Heart right ventricle (tissue), 16 donors: Measurements from ENCODE around the gene CWF19L2. TPM values are rescaled to one million over a fixed set of nuclear protein-coding genes. Genes with fewer than 3 reads are reported as not detected.

Experiments used
- ATAC-seq, 8 donors: fragments of 200-7000 bp; cut with Tn5 transposase; one replicate each; pipeline ENCODE4 v1.9.1; 2020; ENCODE audit warnings: mild to moderate bottlenecking in 8 of 8, moderate library complexity in 8 of 8, moderate number of reproducible peaks in 1 of 8
- DNase-seq, 2 donors: peaks; one replicate each; pipeline ENCODE4 v3.0.0-alpha.2; 2020
- H3K27ac ChIP-seq, 10 donors: fragments of 200-600 bp; sonication (generic) in 2 of 10; one replicate each; pipeline versions ENCODE4 v1.5.0 to v1.8.0; 2020 to 2022; ENCODE audit warnings: mild to moderate bottlenecking in 3 of 10
- H3K27me3 ChIP-seq, 7 donors: fragments of 200-600 bp; one replicate each; pipeline ENCODE4 v1.8.0; 2021 to 2022; ENCODE audit warnings: mild to moderate bottlenecking in 2 of 7
- H3K36me3 ChIP-seq, 9 donors: fragments of 200-600 bp; sonication (generic) in 1 of 9; one replicate each; pipeline versions ENCODE4 v1.5.0 to v1.8.0; 2020 to 2022; ENCODE audit warnings: mild to moderate bottlenecking in 2 of 9
- H3K4me1 ChIP-seq, 9 donors: fragments of 200-600 bp; sonication (generic) in 1 of 9; one replicate each; pipeline versions ENCODE4 v1.5.0 to v1.8.0; 2020 to 2022; ENCODE audit warnings: mild to moderate bottlenecking in 4 of 9
- H3K4me3 ChIP-seq, 10 donors: fragments of 200-600 bp; sonication (generic) in 2 of 10; one replicate each; pipeline versions ENCODE4 v1.5.0 to v1.8.0; 2020 to 2022; ENCODE audit warnings: mild to moderate bottlenecking in 7 of 10, moderate library complexity in 2 of 10
- H3K9me3 ChIP-seq, 11 donors: fragments of 200-600 bp in 10 of 11; sonication (generic) in 2 of 11; one replicate each; pipeline versions ENCODE4 v1.5.0 to v1.8.0; 2013 to 2022; ENCODE audit warnings: mild to moderate bottlenecking in 2 of 11, control low read depth in 1 of 11, moderate library complexity in 1 of 11
- WGBS, 2 donors: extraction: QIAGEN DNeasy Blood & Tissue Kit; methylation state at CpG; one replicate each; pipeline ENCODE4 v1.1.7; 2013; ENCODE audit warnings: inconsistent platforms in 1 of 2; 5-methylcytosine and 5-hydroxymethylcytosine counted together
- intact Hi-C, 10 donors: fragments of 100-400 bp; cut with DNase I; formaldehyde crosslinking; loops; one replicate each; pipeline versions ENCODE4 v1.11.1 to v1.14.2; 2022
- polyA plus RNA-seq, 2 donors: library from polyadenylated mRNA; stranded (reverse); fragments of 200-250 nt; gene quantifications; one replicate each; pipeline ENCODE4 v1.2.3, GENCODE V29; 2013
- total RNA-seq, 10 donors: library from RNA; stranded (reverse); fragmentation: NEBNext Ultra II Directional in 3 of 10; extraction: Animal tissue kit (Norgen Biotek cat#: 25700) in 3 of 10; gene quantifications; one replicate each; pipeline versions ENCODE4 v1.2.1 to v1.2.4, GENCODE V29; 2021 to 2023
- TF ChIP-seq, protein P1 (sequence below), 9 donors: fragments of 200-600 bp; sonication (generic) in 2 of 9; IDR thresholded peaks; one replicate each; pipeline versions ENCODE4 v1.5.0 to v1.8.0; 2021 to 2022; ENCODE audit warnings: antibody characterized with exemption in 9 of 9, mild to moderate bottlenecking in 5 of 9, moderate library complexity in 1 of 9
- donor health status: Arrhythmogenic right ventricular cardiomyopathy.
- donor health status: ischemic (EF 13 %, LVEDD 7.1; RV severe dilation, severe dysfunction).
- donor health status: healthy with polysubstance abuse.
- donor health status: DM: no; HTN: yes; CAD: no.
- donor health status: DM: no; HTN: no; CAD: no.
- donor health status: ischemic (EF 25% LVEDD 6.9; RV normal size, moderate dysfunction).
- donor health status: ischemic (EF 25% LVEDD 5.7; RV mildly dilated, moderate dysfunction).
- donor health status: healthy.
- donor health status: DM: yes; HTN: yes; CAD: no.
- donor health status: Ischemic cardiomyopathy.
- donor health status: ischemic (EF 35%, LVEDD 5.7; RV mildly dilated, moderate dysfunction).
- donor health status: nonischemic (EF 11% LVEDD 7.7; RV severe dilation, severe dysfunction).
- donor health status: DM: yes; HTN: yes; CAD: no.
- donor health status: PGD.
- donor health status: ischemic (EF 29% LVEDD 5.4; RV normal size, mild dysfunction).
- donor health status: nonischemic (EF 23%, LVEDD 6.1; RV moderate dilation, normal function).

Gene CWF19L2
- total and polyA plus RNA-seq, 12 donors = 3.1 to 11.7 (median 8.0) TPM

DNA sequence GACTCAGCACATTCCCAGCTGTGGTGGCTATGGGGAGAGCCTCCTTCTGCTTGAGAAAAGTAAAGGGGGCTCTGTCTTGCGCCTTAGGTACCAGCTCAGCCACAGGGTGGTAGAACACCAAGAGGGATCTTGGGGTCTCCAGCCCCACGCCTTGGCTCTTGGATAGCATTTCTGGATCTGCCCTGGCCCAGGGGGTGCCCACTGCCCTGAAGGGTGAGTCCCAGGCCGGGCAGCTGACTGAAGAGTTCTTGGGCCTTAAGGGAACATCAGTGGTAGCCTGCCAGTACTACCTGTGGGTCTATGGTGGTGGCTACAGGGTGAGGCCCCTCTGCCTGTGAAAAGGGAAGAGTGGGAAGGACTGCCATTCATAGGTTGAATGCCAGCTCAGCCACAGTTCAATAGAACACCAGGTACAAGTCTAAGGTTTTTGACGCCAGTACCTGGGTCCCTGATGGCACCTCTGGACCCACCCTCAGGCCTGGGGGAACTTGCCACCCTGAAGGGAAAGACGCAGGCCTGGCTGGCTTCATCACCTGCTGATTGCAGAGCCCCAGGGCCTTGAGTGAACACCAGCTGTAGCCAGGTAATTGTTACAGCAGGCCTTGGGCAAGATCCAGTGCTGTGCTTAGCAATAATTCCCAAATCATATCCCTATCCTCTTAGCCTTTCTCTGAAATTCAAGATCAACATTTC is 3.9 kb downstream of the CWF19L2 start:
- Histone ChIP-seq H3K4me1 (peaks cover 5 to 21% (median 18%) of the 10 kb centered on the region in 9 donors), H3K27me3 (no peaks in the 10 kb centered on the region), H3K9me3 (no peaks in the 10 kb centered on the region), H3K36me3 (peaks cover 0 to 51% (median 15%) of the 10 kb centered on the region in 9 donors), H3K27ac (no peak overlapping the region), H3K4me3 (no peak overlapping the region)
- no peak for ATAC-seq
- 93 to 95% methylated on average over 5 of the region's 5 CpGs for WGBS, 2 donors
- TF ChIP-seq, protein P1, sequence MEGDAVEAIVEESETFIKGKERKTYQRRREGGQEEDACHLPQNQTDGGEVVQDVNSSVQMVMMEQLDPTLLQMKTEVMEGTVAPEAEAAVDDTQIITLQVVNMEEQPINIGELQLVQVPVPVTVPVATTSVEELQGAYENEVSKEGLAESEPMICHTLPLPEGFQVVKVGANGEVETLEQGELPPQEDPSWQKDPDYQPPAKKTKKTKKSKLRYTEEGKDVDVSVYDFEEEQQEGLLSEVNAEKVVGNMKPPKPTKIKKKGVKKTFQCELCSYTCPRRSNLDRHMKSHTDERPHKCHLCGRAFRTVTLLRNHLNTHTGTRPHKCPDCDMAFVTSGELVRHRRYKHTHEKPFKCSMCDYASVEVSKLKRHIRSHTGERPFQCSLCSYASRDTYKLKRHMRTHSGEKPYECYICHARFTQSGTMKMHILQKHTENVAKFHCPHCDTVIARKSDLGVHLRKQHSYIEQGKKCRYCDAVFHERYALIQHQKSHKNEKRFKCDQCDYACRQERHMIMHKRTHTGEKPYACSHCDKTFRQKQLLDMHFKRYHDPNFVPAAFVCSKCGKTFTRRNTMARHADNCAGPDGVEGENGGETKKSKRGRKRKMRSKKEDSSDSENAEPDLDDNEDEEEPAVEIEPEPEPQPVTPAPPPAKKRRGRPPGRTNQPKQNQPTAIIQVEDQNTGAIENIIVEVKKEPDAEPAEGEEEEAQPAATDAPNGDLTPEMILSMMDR (IDR thresholded peaks at IDR 0.05) = no peak
- intact Hi-C loops = loop anchor here in 1 of 10 donors (10.0 kb wide), 1 partner anchor 111 kb away; the partner anchor contains the start of gene ALKBH8
- DNase-seq = no peak

DNA sequence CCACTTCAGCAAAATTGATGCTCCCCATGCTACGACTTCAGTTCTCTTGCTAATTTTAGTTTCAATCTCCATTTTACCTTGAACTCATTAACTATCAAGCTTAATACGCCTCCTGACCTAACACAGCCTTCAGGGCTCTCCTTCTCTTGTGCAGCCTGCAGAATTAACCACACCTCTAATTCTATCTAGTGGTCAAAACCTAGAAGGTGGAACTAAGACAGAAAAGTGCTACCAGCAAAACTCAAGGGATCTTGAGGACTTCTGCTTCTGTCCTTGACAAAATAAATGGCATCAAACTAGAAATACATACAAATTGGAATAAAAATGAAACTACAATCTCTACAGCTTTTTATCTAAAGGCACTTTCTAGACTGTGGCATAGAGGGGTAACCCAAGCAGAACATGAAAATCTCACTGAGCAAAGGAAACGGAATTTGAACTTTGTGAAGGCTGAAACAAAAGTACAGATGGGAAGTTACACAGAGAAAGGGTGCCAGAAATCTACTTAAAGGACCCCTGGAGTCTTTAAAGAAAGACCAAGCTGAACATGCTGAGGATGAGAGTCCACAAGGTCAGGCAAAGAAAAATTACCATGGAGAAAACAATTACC is 10.7 kb downstream of the CWF19L2 start:
- Histone ChIP-seq H3K9me3 (no peaks in the 10 kb centered on the region), H3K36me3 (peaks cover 0 to 65% (median 7%) of the 10 kb centered on the region in 9 donors), H3K4me1 (no peaks in the 10 kb centered on the region), H3K27ac (no peak overlapping the region), H3K27me3 (no peaks in the 10 kb centered on the region), H3K4me3 (no peak overlapping the region)
- WGBS, 2 donors = 89 to 92% methylated on average over 3 of the region's 3 CpGs
- ATAC-seq (no peak), DNase-seq (no peak)
- intact Hi-C loops = no loop called here
- TF ChIP-seq, protein P1 (IDR thresholded peaks at IDR 0.05) = no peak

DNA sequence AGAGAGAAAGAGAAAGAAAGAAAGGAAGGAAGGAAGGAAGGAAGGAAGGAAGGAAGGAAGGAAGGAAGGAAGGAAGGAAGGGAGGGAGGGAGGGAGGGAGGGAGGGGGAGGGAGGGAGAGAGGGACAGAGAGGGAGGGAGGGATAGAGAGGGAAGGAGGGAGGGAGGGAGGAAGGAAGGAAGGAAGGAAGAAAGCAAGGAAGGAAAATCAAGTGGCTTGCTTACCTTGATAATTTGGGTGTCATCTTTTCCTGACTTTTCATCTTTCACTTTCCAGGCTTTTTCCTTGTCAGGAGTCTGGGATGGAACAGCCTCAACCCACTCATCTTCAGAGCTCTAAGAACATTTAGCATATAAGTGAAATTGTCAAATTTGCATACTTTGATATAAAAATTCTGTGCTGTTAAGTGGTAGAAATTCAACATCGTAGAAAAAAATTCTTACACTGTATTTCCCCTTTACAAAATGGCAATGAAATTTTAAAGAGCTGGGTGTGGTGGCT is 14.9 kb downstream of the CWF19L2 start:
- Histone ChIP-seq H3K4me3 (no peak overlapping the region), H3K36me3 (peaks cover 0 to 94% (median 19%) of the 10 kb centered on the region in 9 donors), H3K27me3 (no peaks in the 10 kb centered on the region), H3K9me3 (no peaks in the 10 kb centered on the region), H3K4me1 (peaks cover 0 to 6% (median 0%) of the 10 kb centered on the region in 9 donors), H3K27ac (no peak overlapping the region)
- no peak for ATAC-seq
- intact Hi-C loops = no loop called here
- DNase-seq = no peak
- WGBS, 2 donors = 94 to 97% methylated on average over 1 of the region's 1 CpG
- TF ChIP-seq, protein P1 (IDR thresholded peaks at IDR 0.05) = no peak

DNA sequence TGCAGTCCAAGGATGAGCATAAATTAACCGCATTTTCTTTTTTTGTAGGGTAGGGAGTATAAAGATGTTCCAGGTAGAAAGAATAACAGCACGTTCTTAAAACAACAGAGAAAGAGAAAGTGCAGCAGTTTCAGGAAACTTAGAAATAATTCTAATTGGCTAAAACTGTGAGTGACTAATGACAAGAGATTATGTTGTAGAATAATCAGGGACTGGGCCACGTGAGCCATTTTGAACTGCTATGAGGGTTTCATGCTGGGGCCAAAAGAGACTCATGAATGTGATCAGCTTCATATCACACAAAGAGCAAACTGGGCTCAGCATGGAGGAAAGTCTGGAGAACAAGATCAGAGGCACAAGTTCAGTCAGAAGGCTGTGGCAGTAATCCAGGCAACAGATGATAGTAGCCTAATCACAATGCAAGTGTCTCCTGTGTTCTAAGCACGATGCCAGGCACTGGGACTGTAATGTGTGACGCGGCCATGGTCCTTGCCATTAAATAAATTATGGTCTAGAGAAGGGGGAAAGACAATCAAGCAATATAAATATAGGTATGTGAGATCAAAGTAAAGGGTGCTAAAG is 17.9 kb downstream of the CWF19L2 start:
- Histone ChIP-seq H3K36me3 (peaks cover 0 to 90% (median 13%) of the 10 kb centered on the region in 9 donors), H3K27me3 (no peaks in the 10 kb centered on the region), H3K4me3 (no peak overlapping the region), H3K27ac (no peak overlapping the region), H3K4me1 (peaks cover 0 to 6% (median 0%) of the 10 kb centered on the region in 9 donors), H3K9me3 (no peaks in the 10 kb centered on the region)
- intact Hi-C loops = no loop called here
- DNase-seq = peak in 1 of 2 donors; percentile 5
- peak in 5 of 8 donors; percentile 34 to 63 (median 42) for ATAC-seq
- WGBS, 2 donors = 81 to 84% methylated on average over 6 of the region's 6 CpGs
- TF ChIP-seq, protein P1 (IDR thresholded peaks at IDR 0.05) = no peak
